BE2C (cell line): ENCODE data around the gene CD68.
"Not testable (repeated sequence)": the region's sequence is repeated elsewhere in the genome, so short reads cannot be mapped to it uniquely, and the experiment has no call there.

Experiments
- DNase-seq: peaks from one replicate; pipeline ENCODE4 v3.0.0-alpha.2; 2020
- H3K27me3 ChIP-seq: fragments of 250-450 bp; sonication (Bioruptor Pico); 2 replicates; pipeline ENCODE4 v1.5.1; 2020; ENCODE audit warnings: mild to moderate bottlenecking
- H3K36me3 ChIP-seq: fragments of 250-450 bp; sonication (Bioruptor Pico); 2 replicates; pipeline ENCODE4 v1.5.1; 2020; ENCODE audit warnings: mild to moderate bottlenecking
- H3K4me1 ChIP-seq: fragments of 250-450 bp; sonication (Bioruptor Pico); 2 replicates; pipeline ENCODE4 v1.5.1; 2020
- H3K4me3 ChIP-seq: 2 replicates; pipeline ENCODE4 v1.5.1; 2011; ENCODE audit warnings: low read depth, low read length
- H3K9me3 ChIP-seq: fragments of 250-450 bp; sonication (Bioruptor Pico); 2 replicates; pipeline ENCODE4 v1.5.1; 2020
- TF ChIP-seq, protein P1 (sequence below): IDR thresholded peaks from 2 replicates; pipeline ENCODE4 v1.5.1; 2012; ENCODE audit warnings: mild to moderate bottlenecking, low read depth, low read length

Gene CD68

DNA sequence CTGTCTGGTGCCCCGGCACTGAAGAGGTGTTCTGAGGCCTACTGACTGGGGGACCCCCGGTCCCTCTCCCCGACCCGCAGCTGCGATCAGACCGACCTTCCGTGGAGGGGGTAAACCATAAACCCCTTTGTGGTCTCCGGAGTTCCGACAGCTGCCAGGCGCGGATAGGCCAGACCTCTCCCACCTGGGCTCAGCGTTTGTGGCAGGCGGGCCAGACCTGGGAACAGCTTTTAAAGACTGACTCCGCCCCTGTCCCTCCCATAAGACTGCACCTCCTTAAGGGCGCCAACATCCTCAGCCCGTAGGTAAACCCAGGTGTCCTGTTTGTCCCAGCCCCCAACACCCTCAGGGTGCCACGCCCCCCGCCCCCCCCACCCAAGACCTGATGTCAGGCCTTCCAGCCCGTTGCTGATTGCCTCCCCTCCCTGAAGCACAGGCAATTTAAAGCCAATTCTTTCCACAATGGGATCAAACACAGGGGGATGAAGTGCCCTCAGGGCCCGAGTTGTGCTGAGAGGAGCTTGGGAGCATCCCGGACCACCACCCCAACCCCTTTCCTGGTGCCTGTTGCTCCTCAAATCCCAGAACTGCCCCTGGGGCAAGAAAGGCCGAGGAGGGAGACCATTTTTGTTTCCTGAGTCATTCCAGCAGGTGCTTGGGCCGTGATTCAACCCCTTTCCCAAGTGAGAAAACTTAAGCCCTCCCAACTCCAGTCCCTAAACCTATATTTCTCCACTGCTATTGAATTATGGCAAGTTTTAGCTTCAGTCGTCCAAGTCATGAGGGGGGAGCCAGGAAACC lies 10.7 kb downstream of the CD68 start, which contains the start of gene SOX15:
Gene SOX15, minus strand, starts transcription at position 204 of the 801 bp plus-strand sequence. CDS start 418 bp downstream, outside the sequence.
- H3K9me3 ChIP-seq: no peaks in the 10 kb centered on the region
- H3K4me1 ChIP-seq: peaks cover 6% of the 10 kb centered on the region; the same call in 1 of the 2 replicates
- TF ChIP-seq, protein P1, sequence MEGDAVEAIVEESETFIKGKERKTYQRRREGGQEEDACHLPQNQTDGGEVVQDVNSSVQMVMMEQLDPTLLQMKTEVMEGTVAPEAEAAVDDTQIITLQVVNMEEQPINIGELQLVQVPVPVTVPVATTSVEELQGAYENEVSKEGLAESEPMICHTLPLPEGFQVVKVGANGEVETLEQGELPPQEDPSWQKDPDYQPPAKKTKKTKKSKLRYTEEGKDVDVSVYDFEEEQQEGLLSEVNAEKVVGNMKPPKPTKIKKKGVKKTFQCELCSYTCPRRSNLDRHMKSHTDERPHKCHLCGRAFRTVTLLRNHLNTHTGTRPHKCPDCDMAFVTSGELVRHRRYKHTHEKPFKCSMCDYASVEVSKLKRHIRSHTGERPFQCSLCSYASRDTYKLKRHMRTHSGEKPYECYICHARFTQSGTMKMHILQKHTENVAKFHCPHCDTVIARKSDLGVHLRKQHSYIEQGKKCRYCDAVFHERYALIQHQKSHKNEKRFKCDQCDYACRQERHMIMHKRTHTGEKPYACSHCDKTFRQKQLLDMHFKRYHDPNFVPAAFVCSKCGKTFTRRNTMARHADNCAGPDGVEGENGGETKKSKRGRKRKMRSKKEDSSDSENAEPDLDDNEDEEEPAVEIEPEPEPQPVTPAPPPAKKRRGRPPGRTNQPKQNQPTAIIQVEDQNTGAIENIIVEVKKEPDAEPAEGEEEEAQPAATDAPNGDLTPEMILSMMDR: no peak
- H3K4me3 ChIP-seq: no peak within 1 kb of the TSS
- DNase-seq: no peak
- peaks cover 24% of the 10 kb centered on the region for H3K36me3 ChIP-seq
- no peaks in the 10 kb centered on the region for H3K27me3 ChIP-seq

DNA sequence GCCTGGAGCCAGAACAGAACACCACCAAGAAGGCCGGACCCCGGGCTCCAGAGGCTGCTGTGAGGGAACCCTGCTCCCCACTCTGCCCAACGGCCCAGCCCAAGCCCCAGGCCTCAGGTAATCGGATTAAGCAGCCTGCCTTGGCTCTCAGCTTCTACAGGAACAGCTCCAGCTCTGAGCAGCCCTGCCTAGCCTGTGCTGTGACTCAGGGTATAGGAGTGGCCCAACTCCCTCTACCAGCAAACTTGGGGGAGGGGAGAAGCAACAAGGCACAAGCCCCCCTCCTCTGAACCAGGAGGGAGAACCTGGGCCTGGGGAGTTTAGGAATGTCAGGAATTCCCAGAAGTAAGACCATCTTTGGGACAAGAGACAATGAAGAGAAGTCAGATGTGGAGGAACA lies 11.3 kb downstream of the CD68 start:
- H3K36me3 ChIP-seq: peaks cover 31% of the 10 kb centered on the region
- H3K4me1 ChIP-seq: peaks cover 6% of the 10 kb centered on the region; the same call in 1 of the 2 replicates
- DNase-seq: peak; percentile 60
- no peaks in the 10 kb centered on the region for H3K27me3 ChIP-seq
- no peaks in the 10 kb centered on the region for H3K9me3 ChIP-seq
- TF ChIP-seq, protein P1: no peak
- H3K4me3 ChIP-seq: no peak overlapping the region

DNA sequence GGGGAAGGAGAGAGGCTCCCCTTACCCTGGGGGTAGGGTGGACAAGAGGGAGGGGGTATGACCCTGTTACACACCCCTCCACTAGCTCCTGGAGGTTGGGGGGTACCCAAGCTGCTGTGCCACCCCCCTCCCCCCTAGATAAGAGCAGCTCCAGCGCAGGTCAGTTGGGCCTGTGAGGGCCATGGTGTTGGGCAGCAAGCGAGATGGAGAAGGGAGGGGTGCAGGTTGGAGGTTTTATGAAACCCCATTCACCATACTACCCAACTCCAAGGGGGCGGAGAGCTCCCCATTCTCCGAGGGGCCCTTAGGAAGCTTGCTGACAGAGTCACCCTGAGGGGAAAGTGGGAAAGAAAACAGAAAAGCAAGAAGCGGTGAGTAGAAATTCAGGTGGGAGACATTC lies 12.2 kb downstream of the CD68 start:
- DNase-seq: no peak
- peaks cover 35% of the 10 kb centered on the region for H3K36me3 ChIP-seq
- TF ChIP-seq, protein P1: no peak
- H3K27me3 ChIP-seq: no peaks in the 10 kb centered on the region
- no peaks in the 10 kb centered on the region for H3K9me3 ChIP-seq
- H3K4me1 ChIP-seq: peaks cover 6% of the 10 kb centered on the region; the same call in 1 of the 2 replicates
- no peak overlapping the region for H3K4me3 ChIP-seq

DNA sequence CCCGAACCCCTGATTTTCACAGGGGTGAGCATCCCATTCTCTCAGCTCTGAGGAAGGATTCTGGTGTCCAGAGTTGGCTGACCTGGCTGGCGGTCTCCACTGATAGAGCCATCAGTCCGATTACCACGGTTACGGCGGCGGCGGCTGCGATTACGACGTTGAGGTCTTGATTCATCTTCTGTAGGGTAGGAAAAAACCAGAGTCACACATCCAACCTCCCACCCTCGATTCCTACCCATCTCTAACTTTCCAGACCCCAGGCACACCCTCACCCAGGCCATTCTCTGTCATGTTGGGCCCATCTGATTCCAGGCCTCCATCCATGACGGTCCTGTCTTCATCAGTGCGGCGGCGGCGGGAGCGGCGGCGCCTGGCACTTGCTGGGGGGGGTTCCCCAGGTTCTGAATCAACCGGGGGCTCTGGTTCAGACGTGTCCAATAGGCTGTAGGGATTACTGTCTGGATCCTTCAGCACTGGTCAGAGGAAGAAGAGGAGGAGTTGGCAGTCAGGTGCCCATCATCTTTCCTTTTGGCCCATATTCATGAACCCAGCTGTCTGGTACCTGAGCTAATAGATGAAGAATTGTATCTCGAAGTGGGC lies 13.1 kb downstream of the CD68 start:
- no peak for DNase-seq
- H3K27me3 ChIP-seq: no peaks in the 10 kb centered on the region
- no peak overlapping the region for H3K4me3 ChIP-seq
- H3K36me3 ChIP-seq: peaks cover 30% of the 10 kb centered on the region
- peaks cover 6% of the 10 kb centered on the region; the same call in 1 of the 2 replicates for H3K4me1 ChIP-seq
- TF ChIP-seq, protein P1: no peak
- H3K9me3 ChIP-seq: no peaks in the 10 kb centered on the region

DNA sequence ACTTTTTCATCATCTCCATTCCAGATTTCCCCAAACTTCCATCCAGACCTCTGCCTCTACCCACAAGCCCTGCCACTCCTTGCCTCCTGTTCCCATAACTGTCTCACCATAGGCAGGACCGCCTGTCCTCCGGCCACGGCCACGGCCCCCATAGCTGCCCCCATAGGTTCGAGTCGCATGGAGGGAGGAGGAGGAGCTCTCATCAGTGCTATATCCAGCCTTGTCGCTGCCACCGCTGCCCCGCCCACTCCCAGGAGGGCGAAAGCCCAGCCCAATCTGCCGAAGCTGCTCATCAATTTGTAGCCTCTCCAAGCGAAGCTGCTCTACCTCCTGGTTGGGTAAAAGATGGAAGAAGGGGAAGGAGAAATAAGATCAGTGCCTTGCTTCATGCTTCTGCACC lies 13.9 kb downstream of the CD68 start:
- DNase-seq: no peak
- Histone ChIP-seq H3K27me3 (no peaks in the 10 kb centered on the region), H3K4me1 (peaks cover 6% of the 10 kb centered on the region; the same call in 1 of the 2 replicates), H3K4me3 (no peak overlapping the region), H3K36me3 (peaks cover 30% of the 10 kb centered on the region), H3K9me3 (no peaks in the 10 kb centered on the region)
- TF ChIP-seq, protein P1: no peak

DNA sequence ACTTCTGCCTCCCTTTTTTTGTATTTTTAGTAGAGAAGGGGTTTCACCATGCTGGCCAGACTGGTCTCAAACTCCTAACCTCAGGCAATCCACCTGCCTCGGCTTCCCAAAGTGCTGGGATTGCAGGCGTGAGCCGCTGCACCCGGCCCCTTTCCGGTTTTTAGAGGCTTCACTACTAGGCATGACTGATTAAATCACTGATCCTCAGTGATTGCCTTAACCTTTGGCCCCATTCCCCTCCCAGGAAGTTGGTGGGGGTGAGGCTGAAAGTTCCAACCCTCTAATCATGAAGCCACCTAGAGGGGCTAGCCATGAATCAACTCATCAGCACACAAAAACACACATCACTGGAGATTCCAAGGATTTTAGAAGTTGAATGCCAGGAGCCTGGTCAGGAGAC lies 18.1 kb downstream of the CD68 start:
- H3K4me3 ChIP-seq, H3K4me1 ChIP-seq, DNase-seq, H3K9me3 ChIP-seq, H3K27me3 ChIP-seq: not testable (repeated sequence)
- H3K36me3 ChIP-seq: peaks cover 29% of the 10 kb centered on the region
